GM12878 (cell line): ENCODE measurements around the gene OR51F1. TPM values are rescaled to one million over a fixed set of nuclear protein-coding genes. Genes with fewer than 3 reads are reported as not detected.
"Not testable (repeated sequence)": the region's sequence is repeated elsewhere in the genome, so short reads cannot be mapped to it uniquely, and the experiment has no call there.

Source experiments
- ATAC-seq: fragments of 200-7000 bp; cut with Tn5 transposase; 3 replicates; pipeline ENCODE4 v1.9.1; 2020; ENCODE audit warnings: mild to moderate bottlenecking, moderate library complexity
- BruUV-seq: library from RNA; stranded (reverse); fragments of 400-500 nt; replicated peaks from 2 replicates; lab custom pipeline; 2021; lab: Mats Ljungman, UMichigan
- CTCF ChIA-PET: fragments of 300-600 bp; sonication (Branson Sonifier 250); formaldehyde crosslinking; extraction: SDS; loops from one replicate; lab custom pipeline; 2021; ENCODE audit warnings: inconsistent platforms; lab: Yijun Ruan, JAX
- POLR2A ChIA-PET: fragments of 350-600 bp; formaldehyde crosslinking; extraction: SDS; loops from one replicate; lab custom pipeline; 2021; ENCODE audit warnings: inconsistent platforms; lab: Charles Lee
- RAD21 ChIA-PET: fragments of 300-600 bp; sonication (Branson Sonifier 250); formaldehyde crosslinking; loops from one replicate; lab custom pipeline; 2023; ENCODE audit warnings: antibody characterized with exemption; ENCODE audit not compliant: unreplicated experiment; lab: Charles Lee
- SMC1A ChIA-PET: fragments of 300-600 bp; sonication (Branson Sonifier 250); formaldehyde crosslinking; loops from one replicate; lab custom pipeline; 2023; ENCODE audit not compliant: unreplicated experiment, uncharacterized antibody; lab: Charles Lee
- DNase-seq: peaks from one replicate; pipeline ENCODE4 v3.0.0-alpha.2; 2011; ENCODE audit warnings: low read depth, low spot score
- FAIRE-seq: peaks from 3 replicates; lab custom pipeline; 2011; peaks lifted over from hg19 to GRCh38; lab: Jason Lieb, UNC
- H2AFZ ChIP-seq: 2 replicates; pipeline ENCODE4 v1.6.0; 2011; ENCODE audit warnings: low read depth, low read length, control low read depth; ENCODE audit not compliant: control insufficient read depth
- H3K27ac ChIP-seq: 2 replicates; pipeline ENCODE4 v1.5.1; 2011; ENCODE audit warnings: control low read depth; ENCODE audit not compliant: control insufficient read depth, insufficient read depth
- H3K27me3 ChIP-seq, 2 experiments: replicated peaks in 1 of 2; 2 replicates each; pipeline versions ENCODE4 v1.6.0 to v1.6.1; 2011; ENCODE audit warnings: low read length in 1 of 2; ENCODE audit not compliant: control insufficient read depth in 2 of 2, insufficient read depth in 2 of 2
- H3K36me3 ChIP-seq, 2 experiments: 2 replicates each; pipeline ENCODE4 v1.5.1; 2011; ENCODE audit warnings: low read length in 1 of 2; ENCODE audit not compliant: control insufficient read depth in 2 of 2, insufficient read depth in 2 of 2
- H3K4me1 ChIP-seq: 2 replicates; pipeline ENCODE4 v1.6.1; 2011; ENCODE audit warnings: mild to moderate bottlenecking, low read length, moderate library complexity, mixed read lengths; ENCODE audit not compliant: control insufficient read depth, insufficient read depth
- H3K4me2 ChIP-seq: 2 replicates; pipeline ENCODE4 v1.6.0; 2011; ENCODE audit warnings: control low read depth; ENCODE audit not compliant: control insufficient read depth, insufficient read depth
- H3K4me3 ChIP-seq: fragments of 200-600 bp; sonication (generic); 2 replicates; pipeline ENCODE4 v1.5.1; 2016
- H3K79me2 ChIP-seq: 2 replicates; pipeline ENCODE4 v1.6.0; 2011; ENCODE audit warnings: low read length; ENCODE audit not compliant: control insufficient read depth, insufficient read depth
- H3K9ac ChIP-seq: 2 replicates; pipeline ENCODE4 v1.8.0; 2011; ENCODE audit warnings: low read length, control low read depth, mixed read lengths; ENCODE audit not compliant: control insufficient read depth, insufficient read depth
- H3K9me3 ChIP-seq: replicated peaks from 3 replicates; pipeline ENCODE4 v1.5.1; 2011; ENCODE audit warnings: mild to moderate bottlenecking, low read length; ENCODE audit not compliant: control insufficient read depth, insufficient read depth
- H4K20me1 ChIP-seq: 2 replicates; pipeline ENCODE4 v1.6.0; 2011; ENCODE audit not compliant: control insufficient read depth, insufficient read depth
- WGBS: methylation state at CpG from one replicate; pipeline ENCODE4 v1.1.6; 2016; ENCODE audit warnings: low lambda C conversion rate; ENCODE audit not compliant: insufficient replicate concordance, insufficient coverage; ENCODE audit errors: missing lambda C conversion rate; 5-methylcytosine and 5-hydroxymethylcytosine counted together
- in situ Hi-C: fragments of 300-500 bp; cut with MboI; formaldehyde crosslinking; loops from 9 replicates; pipeline ENCODE4 v1.14.3; 2018; ENCODE audit warnings: mixed read lengths
- intact Hi-C: fragments of 100-400 bp; cut with micrococcal nuclease; formaldehyde crosslinking; loops from one replicate; pipeline ENCODE4 v1.14.2; 2022; ENCODE audit not compliant: unreplicated experiment
- polyA plus RNA-seq, 11 experiments: library from polyadenylated mRNA; depleted of rRNA in 4 of 11; unstranded in 6 of 11; stranded (reverse) in 5 of 11; fragments of >200 nt; fragmentation: Nextera tagmentation in 4 of 11; fragmentation: Illumina TruSeq in 1 of 11; extraction: Ambion mirVana in 4 of 11; extraction: Trizol in 1 of 11; gene quantifications; 1 replicate in 1 of 11; 2 replicates in 10 of 11; pipeline versions ENCODE4 v1.2.1 to v1.2.3, GENCODE V29; 2011 to 2016; ENCODE audit warnings: inconsistent platforms in 2 of 11, missing spikeins in 2 of 11, low read depth in 1 of 11
- small RNA-seq: library from RNA; depleted of rRNA; stranded (forward); fragments of <200 nt; gene quantifications from one replicate; pipeline ENCODE3, GENCODE V24; 2014
- total RNA-seq, 4 experiments: library from RNA; depleted of rRNA in 3 of 4; stranded (reverse); fragments of >200 nt in 3 of 4; fragmentation: Illumina TruSeq in 1 of 4; extraction: Trizol in 1 of 4; gene quantifications; 2 replicates each; pipeline versions ENCODE4 v1.2.1 to v1.2.3, GENCODE V29; 2013 to 2021

OR51F1 gene
- total and polyA plus RNA-seq, 10 of the 15 experiments (the other 5 are each of a cell fraction or from before 2014, with no cell fraction given), result not detected

DNA sequence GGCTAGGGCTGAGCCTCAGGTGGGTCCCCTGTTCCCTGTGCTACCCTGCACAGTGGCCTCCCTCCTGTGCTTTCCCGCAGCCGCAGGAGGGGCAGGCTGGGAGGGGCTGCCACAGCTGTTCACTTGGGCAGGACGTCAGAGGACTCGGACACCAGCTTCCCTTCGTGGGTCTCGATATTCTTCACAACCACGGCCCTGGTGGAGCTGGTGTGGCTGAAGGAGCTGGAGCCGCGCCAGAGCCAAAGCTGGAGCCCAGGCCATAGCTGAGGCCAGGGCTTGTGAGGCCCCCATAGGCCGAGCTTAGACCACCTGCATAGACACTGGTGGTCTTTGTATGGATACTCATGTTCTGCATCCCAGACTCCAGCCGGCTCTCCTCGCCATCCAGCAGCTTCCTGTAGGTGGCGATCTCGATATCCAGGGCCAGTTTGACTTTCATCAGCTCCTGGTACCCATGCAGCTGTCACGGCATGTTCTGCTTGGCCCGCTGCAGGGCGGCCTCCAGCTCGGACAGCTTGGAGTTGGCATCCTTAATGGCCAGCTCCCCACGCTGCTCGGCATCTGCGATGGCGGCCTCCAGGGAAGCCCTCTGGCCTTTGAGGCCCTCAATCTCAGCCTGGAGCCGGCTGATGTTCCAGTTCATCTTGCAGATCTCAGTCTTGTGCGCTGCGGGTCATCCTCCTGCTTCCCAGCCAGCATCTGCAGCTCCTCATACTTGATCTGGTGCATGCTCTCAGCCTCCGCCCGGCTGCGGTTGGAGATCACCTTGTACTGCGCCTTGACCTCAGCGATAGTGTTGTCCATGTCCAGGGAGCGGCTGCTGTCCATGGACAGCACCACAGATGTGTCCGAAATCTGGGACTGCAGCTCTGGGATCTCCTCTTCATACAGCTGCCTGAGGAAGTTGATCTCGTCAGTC lies 46.9 kb downstream of the OR51F1 start:
- not testable (repeated sequence) for FAIRE-seq, BruUV-seq
- CTCF ChIA-PET, result interaction anchor here (0.6 to 0.9 kb wide), 3 partner anchors 40 to 677 kb away, joined by 3 to 5 read pairs (median 3); no protein-coding TSS in a partner anchor

More for the DNA sequence above, 46.9 kb downstream of the OR51F1 start:
- H2AFZ ChIP-seq, H3K27me3 ChIP-seq, H3K79me2 ChIP-seq, H3K27ac ChIP-seq, H4K20me1 ChIP-seq, intact Hi-C loops, H3K9me3 ChIP-seq, SMC1A ChIA-PET, in situ Hi-C loops, DNase-seq, POLR2A ChIA-PET, H3K4me1 ChIP-seq, ATAC-seq, H3K36me3 ChIP-seq, H3K4me2 ChIP-seq, H3K9ac ChIP-seq, H3K4me3 ChIP-seq: not testable (repeated sequence)
- RAD21 ChIA-PET, result interaction anchor here (0.6 kb wide), 1 partner anchor 145 kb away, joined by 3 read pairs; no protein-coding TSS in a partner anchor
- WGBS, result 63% methylated on average over 33 of the region's 33 CpGs

Small RNA genes lying within 50 kb of the gene (small RNA-seq; reads per million reads assigned to genes)
- not detected for gene RF00091

Other genes with a start within 250 kb of the OR51F1 start
Only the 7 nearest of the 18 such genes appear.
- not detected in 2 replicates for gene OR51E1, start 126.0 kb downstream of the OR51F1 start, total RNA-seq (2014; rRNA removed)
- not detected in 2 replicates for gene OR51E1, start 126.0 kb downstream of the OR51F1 start, total RNA-seq (2014; rRNA removed; fragmentation: Illumina TruSeq; extraction: Trizol)
- gene OR51E1, start 126.0 kb downstream of the OR51F1 start, total RNA-seq (2021), result not detected in 2 replicates
- gene OR51E1, start 126.0 kb downstream of the OR51F1 start, polyA plus RNA-seq (2011; rRNA removed), result not detected in 2 replicates
- gene OR51E1, start 126.0 kb downstream of the OR51F1 start, polyA plus RNA-seq (2014; fragmentation: Illumina TruSeq; extraction: Trizol), result not detected in 2 replicates
- not detected for gene OR51E1, start 126.0 kb downstream of the OR51F1 start, polyA plus RNA-seq (2014; fragmentation: Nextera tagmentation; extraction: Ambion mirVana)
- gene OR51E1, start 126.0 kb downstream of the OR51F1 start, polyA plus RNA-seq (2014; rRNA removed), result not detected in 2 replicates
- gene OR51E1, start 126.0 kb downstream of the OR51F1 start, polyA plus RNA-seq (2016; fragmentation: Nextera tagmentation; extraction: Ambion mirVana), result not detected
- not detected in 2 replicates for gene OR51E2, start 72.1 kb downstream of the OR51F1 start, total RNA-seq (2014; rRNA removed)
- gene OR51E2, start 72.1 kb downstream of the OR51F1 start, total RNA-seq (2014; rRNA removed; fragmentation: Illumina TruSeq; extraction: Trizol), result not detected in 2 replicates
- gene OR51E2, start 72.1 kb downstream of the OR51F1 start, total RNA-seq (2021), result not detected in 2 replicates
- not detected in 2 replicates for gene OR51E2, start 72.1 kb downstream of the OR51F1 start, polyA plus RNA-seq (2011; rRNA removed)
- gene OR51E2, start 72.1 kb downstream of the OR51F1 start, polyA plus RNA-seq (2014; fragmentation: Illumina TruSeq; extraction: Trizol), result not detected in 2 replicates
- gene OR51E2, start 72.1 kb downstream of the OR51F1 start, polyA plus RNA-seq (2014; fragmentation: Nextera tagmentation; extraction: Ambion mirVana), result not detected
- not detected in 2 replicates for gene OR51E2, start 72.1 kb downstream of the OR51F1 start, polyA plus RNA-seq (2014; rRNA removed)
- not detected for gene OR51E2, start 72.1 kb downstream of the OR51F1 start, polyA plus RNA-seq (2016; fragmentation: Nextera tagmentation; extraction: Ambion mirVana)
- gene MMP26, start 65.2 kb downstream of the OR51F1 start, total RNA-seq (2014; rRNA removed), result not detected in 2 replicates
- gene MMP26, start 65.2 kb downstream of the OR51F1 start, total RNA-seq (2014; rRNA removed; fragmentation: Illumina TruSeq; extraction: Trizol), result not detected in 2 replicates
- not detected in 2 replicates for gene MMP26, start 65.2 kb downstream of the OR51F1 start, total RNA-seq (2021)
- not detected in 2 replicates for gene MMP26, start 65.2 kb downstream of the OR51F1 start, polyA plus RNA-seq (2011; rRNA removed)
- not detected in 2 replicates for gene MMP26, start 65.2 kb downstream of the OR51F1 start, polyA plus RNA-seq (2014; fragmentation: Illumina TruSeq; extraction: Trizol)
- gene MMP26, start 65.2 kb downstream of the OR51F1 start, polyA plus RNA-seq (2014; fragmentation: Nextera tagmentation; extraction: Ambion mirVana), result not detected
- gene MMP26, start 65.2 kb downstream of the OR51F1 start, polyA plus RNA-seq (2014; rRNA removed), result not detected in 2 replicates
- gene MMP26, start 65.2 kb downstream of the OR51F1 start, polyA plus RNA-seq (2016; fragmentation: Nextera tagmentation; extraction: Ambion mirVana), result not detected
- gene OR52R1, start 34.4 kb upstream of the OR51F1 start, total RNA-seq (2014; rRNA removed), result not detected in 2 replicates
- not detected in 2 replicates for gene OR52R1, start 34.4 kb upstream of the OR51F1 start, total RNA-seq (2014; rRNA removed; fragmentation: Illumina TruSeq; extraction: Trizol)
- gene OR52R1, start 34.4 kb upstream of the OR51F1 start, total RNA-seq (2021), result not detected in 2 replicates
- gene OR52R1, start 34.4 kb upstream of the OR51F1 start, polyA plus RNA-seq (2011; rRNA removed), result not detected in 2 replicates
- gene OR52R1, start 34.4 kb upstream of the OR51F1 start, polyA plus RNA-seq (2014; fragmentation: Illumina TruSeq; extraction: Trizol), result not detected in 2 replicates
- not detected for gene OR52R1, start 34.4 kb upstream of the OR51F1 start, polyA plus RNA-seq (2014; fragmentation: Nextera tagmentation; extraction: Ambion mirVana)
- not detected in 2 replicates for gene OR52R1, start 34.4 kb upstream of the OR51F1 start, polyA plus RNA-seq (2014; rRNA removed)
- not detected for gene OR52R1, start 34.4 kb upstream of the OR51F1 start, polyA plus RNA-seq (2016; fragmentation: Nextera tagmentation; extraction: Ambion mirVana)
- gene OR51F2, start 51.4 kb upstream of the OR51F1 start, total RNA-seq (2014; rRNA removed), result not detected in 2 replicates
- not detected in 2 replicates for gene OR51F2, start 51.4 kb upstream of the OR51F1 start, total RNA-seq (2014; rRNA removed; fragmentation: Illumina TruSeq; extraction: Trizol)
- gene OR51F2, start 51.4 kb upstream of the OR51F1 start, total RNA-seq (2021), result not detected in 2 replicates
- gene OR51F2, start 51.4 kb upstream of the OR51F1 start, polyA plus RNA-seq (2011; rRNA removed), result not detected in 2 replicates
- not detected in 2 replicates for gene OR51F2, start 51.4 kb upstream of the OR51F1 start, polyA plus RNA-seq (2014; fragmentation: Illumina TruSeq; extraction: Trizol)
- gene OR51F2, start 51.4 kb upstream of the OR51F1 start, polyA plus RNA-seq (2014; fragmentation: Nextera tagmentation; extraction: Ambion mirVana), result not detected
- not detected in 2 replicates for gene OR51F2, start 51.4 kb upstream of the OR51F1 start, polyA plus RNA-seq (2014; rRNA removed)
- not detected for gene OR51F2, start 51.4 kb upstream of the OR51F1 start, polyA plus RNA-seq (2016; fragmentation: Nextera tagmentation; extraction: Ambion mirVana)
- not detected in 2 replicates for gene OR51S1, start 79.3 kb upstream of the OR51F1 start, total RNA-seq (2014; rRNA removed)
- gene OR51S1, start 79.3 kb upstream of the OR51F1 start, total RNA-seq (2014; rRNA removed; fragmentation: Illumina TruSeq; extraction: Trizol), result not detected in 2 replicates
- not detected in 2 replicates for gene OR51S1, start 79.3 kb upstream of the OR51F1 start, total RNA-seq (2021)
- gene OR51S1, start 79.3 kb upstream of the OR51F1 start, polyA plus RNA-seq (2011; rRNA removed), result not detected in 2 replicates
- gene OR51S1, start 79.3 kb upstream of the OR51F1 start, polyA plus RNA-seq (2014; fragmentation: Illumina TruSeq; extraction: Trizol), result not detected in 2 replicates
- not detected for gene OR51S1, start 79.3 kb upstream of the OR51F1 start, polyA plus RNA-seq (2014; fragmentation: Nextera tagmentation; extraction: Ambion mirVana)
- gene OR51S1, start 79.3 kb upstream of the OR51F1 start, polyA plus RNA-seq (2014; rRNA removed), result not detected in 2 replicates
- gene OR51S1, start 79.3 kb upstream of the OR51F1 start, polyA plus RNA-seq (2016; fragmentation: Nextera tagmentation; extraction: Ambion mirVana), result not detected
- gene OR51T1, start 112.0 kb upstream of the OR51F1 start, total RNA-seq (2014; rRNA removed), result not detected in 2 replicates
- not detected in 2 replicates for gene OR51T1, start 112.0 kb upstream of the OR51F1 start, total RNA-seq (2014; rRNA removed; fragmentation: Illumina TruSeq; extraction: Trizol)
- not detected in 2 replicates for gene OR51T1, start 112.0 kb upstream of the OR51F1 start, total RNA-seq (2021)
- gene OR51T1, start 112.0 kb upstream of the OR51F1 start, polyA plus RNA-seq (2011; rRNA removed), result not detected in 2 replicates
- not detected in 2 replicates for gene OR51T1, start 112.0 kb upstream of the OR51F1 start, polyA plus RNA-seq (2014; fragmentation: Illumina TruSeq; extraction: Trizol)
- gene OR51T1, start 112.0 kb upstream of the OR51F1 start, polyA plus RNA-seq (2014; fragmentation: Nextera tagmentation; extraction: Ambion mirVana), result not detected
- gene OR51T1, start 112.0 kb upstream of the OR51F1 start, polyA plus RNA-seq (2014; rRNA removed), result not detected in 2 replicates
- not detected for gene OR51T1, start 112.0 kb upstream of the OR51F1 start, polyA plus RNA-seq (2016; fragmentation: Nextera tagmentation; extraction: Ambion mirVana)